ENCODE results near the gene TTBK1. TPM values are rescaled to one million over a fixed set of nuclear protein-coding genes. Genes with fewer than 3 reads are reported as not detected.
A peak's percentile ranks its signal among the peaks of the same experiment; 100 is the strongest.

TTBK1 gene
- total and polyA plus RNA-seq, 2 of the 4 experiments (the other 2 are of a cell fraction): 0.02 TPM; not detected in 1

DNA sequence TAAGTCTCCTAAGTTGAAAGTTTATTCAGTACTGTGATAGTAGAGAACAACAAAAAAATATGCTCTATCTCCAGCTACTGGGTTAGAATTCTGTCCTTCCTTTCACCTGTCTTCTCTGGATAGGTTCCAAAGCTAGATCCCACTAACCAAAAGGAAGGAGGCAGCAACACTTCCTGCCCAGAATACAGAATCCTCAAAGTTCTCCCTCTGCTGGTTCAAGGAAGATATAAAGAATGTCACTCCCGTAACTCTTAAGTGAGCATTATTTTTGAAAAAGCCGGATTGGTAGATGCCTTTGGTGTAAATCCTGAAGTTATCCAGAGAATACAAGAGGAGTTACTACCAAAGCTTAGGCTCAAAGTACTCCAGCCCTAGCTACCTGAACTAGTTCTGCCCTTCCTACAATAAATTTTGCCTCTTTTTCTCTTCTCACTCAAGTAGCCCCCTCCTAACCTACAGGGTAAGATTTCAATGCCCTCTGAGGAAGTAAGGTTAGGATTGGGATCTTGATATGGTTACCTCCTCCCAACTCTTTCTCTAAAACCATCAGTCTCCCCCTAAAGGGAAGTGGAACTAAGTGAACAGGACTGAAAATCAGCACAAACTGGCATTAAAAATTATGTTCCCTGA lies 91.3 kb downstream of the TTBK1 start:
- no peak overlapping the region for H3K56ac ChIP-seq (ENCODE audit: extremely low read depth, insufficient read depth, low read length)
- peak; percentile 85 for ATAC-seq (ENCODE audit: low read depth)
- no peak overlapping the region for H2AFZ ChIP-seq (replicated peaks; ENCODE audit: low read length, poor library complexity)

More for the DNA sequence above, 91.3 kb downstream of the TTBK1 start:
- ChIA-PET POLR2A (ENCODE audit: unreplicated experiment) (interaction anchor here (0.7 kb wide), 1 partner anchor 162 kb away, joined by 4 read pairs; no protein-coding TSS in a partner anchor), CTCF (interaction anchor here (0.8 to 3.0 kb wide), 7 partner anchors 8 to 105 kb away, joined by 3 to 10 read pairs (median 3); no protein-coding TSS in a partner anchor)
- Histone ChIP-seq H2BK20ac (ENCODE audit: low read depth, low read length) (no peak overlapping the region), H2BK15ac (ENCODE audit: low read depth, low read length) (no peak overlapping the region), H4K91ac (ENCODE audit: insufficient read depth, low read depth, low read length) (no peak overlapping the region), H4K8ac (ENCODE audit: low read depth in 2 of 2, low read length in 2 of 2) (no peak overlapping the region), H3K27me3 (ENCODE audit: control insufficient read depth, insufficient read depth, low read length) (no peaks in the 10 kb centered on the region), H3K4me1 (ENCODE audit: control insufficient read depth, insufficient read depth, low read length) (no peaks in the 10 kb centered on the region), H4K20me1 (ENCODE audit: insufficient read depth, low read length) (no peaks in the 10 kb centered on the region), H2AK5ac (ENCODE audit: low read depth, low read length) (no peak overlapping the region), H4K5ac (ENCODE audit: low read depth, low read length) (no peak overlapping the region), H3K9me1 (ENCODE audit: insufficient read depth, low read length) (no peaks in the 10 kb centered on the region), H2BK120ac (ENCODE audit: low read depth, low read length) (no peak overlapping the region), H3K4me2 (ENCODE audit: low read depth, low read length) (no peak overlapping the region), H3K4ac (ENCODE audit: low read depth, low read length) (no peak overlapping the region), H3K9ac (ENCODE audit: low read depth, low read length) (no peak overlapping the region), H3K14ac (replicated peaks; ENCODE audit: low read depth, low read length) (no peak overlapping the region), H3K27ac (ENCODE audit: insufficient read depth, low read length) (no peak overlapping the region), H2AK9ac (replicated peaks; ENCODE audit: low read depth, low read length, poor library complexity) (no peak overlapping the region), H3K4me3 (ENCODE audit: insufficient read depth, low read depth, low read length) (no peak overlapping the region), H3K9me3 (ENCODE audit: control insufficient read depth, insufficient read depth, low read length) (no peaks in the 10 kb centered on the region), H3K36me3 (ENCODE audit: control insufficient read depth, insufficient read depth, low read length) (peaks cover 20% of the 10 kb centered on the region), H3K79me1 (ENCODE audit: low read depth in 1 of 2, low read length in 2 of 2) (no peaks in the 10 kb centered on the region), H3K18ac (ENCODE audit: low read depth, low read length) (no peak overlapping the region), H3K23ac (ENCODE audit: low read depth, low read length) (no peak overlapping the region), H2BK5ac (ENCODE audit: low read depth, low read length, poor library complexity, severe bottlenecking) (no peak overlapping the region)
- intact Hi-C loops (cut with micrococcal nuclease): loop anchor here (1.0 to 10.0 kb wide), 3 partner anchors 71 to 430 kb away; partner anchors contain the start of gene DNPH1
- in situ Hi-C loops (cut with MboI; ENCODE audit: low sequenced_read_pairs): loop anchor here (5.0 kb wide), 1 partner anchor 72 kb away; no protein-coding TSS in a partner anchor
- WGBS, 2 experiments (ENCODE audit: extremely low coverage in 2 of 2, insufficient read length in 1 of 2): no CpG with 5 or more reads among the region's 2 CpGs
- DNase-seq: peak; percentile 69
- no peak for TF ChIP-seq USF2 (IDR thresholded peaks at IDR 0.05; ENCODE audit: low read depth, low read length)
- TF ChIP-seq RFX5 (IDR thresholded peaks at IDR 0.05; ENCODE audit: low read depth, low read length): no peak
- peak; percentile 68 for TF ChIP-seq RAD21 (IDR thresholded peaks at IDR 0.05; ENCODE audit: low read length)
- TF ChIP-seq, protein P1, sequence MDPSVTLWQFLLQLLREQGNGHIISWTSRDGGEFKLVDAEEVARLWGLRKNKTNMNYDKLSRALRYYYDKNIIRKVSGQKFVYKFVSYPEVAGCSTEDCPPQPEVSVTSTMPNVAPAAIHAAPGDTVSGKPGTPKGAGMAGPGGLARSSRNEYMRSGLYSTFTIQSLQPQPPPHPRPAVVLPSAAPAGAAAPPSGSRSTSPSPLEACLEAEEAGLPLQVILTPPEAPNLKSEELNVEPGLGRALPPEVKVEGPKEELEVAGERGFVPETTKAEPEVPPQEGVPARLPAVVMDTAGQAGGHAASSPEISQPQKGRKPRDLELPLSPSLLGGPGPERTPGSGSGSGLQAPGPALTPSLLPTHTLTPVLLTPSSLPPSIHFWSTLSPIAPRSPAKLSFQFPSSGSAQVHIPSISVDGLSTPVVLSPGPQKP (IDR thresholded peaks at IDR 0.05; ENCODE audit: borderline replicate concordance, low read depth, low read length): no peak
- TF ChIP-seq BHLHE40 (IDR thresholded peaks at IDR 0.05; ENCODE audit: low read depth, low read length): no peak
- peak; percentile 69 for TF ChIP-seq CTCF (conservative IDR thresholded peaks at IDR 0.05; ENCODE audit: low read depth, low read length)
- peak; percentile 81 for TF ChIP-seq SMC3 (IDR thresholded peaks at IDR 0.05; ENCODE audit: low read depth, low read length)
- no peak for TF ChIP-seq MXI1 (IDR thresholded peaks at IDR 0.05; ENCODE audit: borderline replicate concordance, low read depth, low read length)
- dilution Hi-C loops (cut with HindIII; ENCODE audit: low sequenced_read_pairs, unreplicated experiment): no loop called here
- no TSS peak for BruUV-seq (replicated peaks)
